SU-DHL-6 (cell line): Measurements from ENCODE around the gene ARAP3.

Experiments used
- CTCF ChIP-seq: fragments of 200-600 bp; sonication (generic); IDR thresholded peaks from one replicate; pipeline ENCODE4 v1.5.1; 2017; ENCODE audit warnings: antibody characterized with exemption, mild to moderate bottlenecking, low read length, moderate library complexity; ENCODE audit not compliant: insufficient read depth, poor library complexity, severe bottlenecking
- EZH2phosphoT487 ChIP-seq: fragments of 200-600 bp; sonication (generic), shearing (Covaris generic); conservative IDR thresholded peaks from 2 replicates; pipeline ENCODE4 v1.6.1; 2018; ENCODE audit warnings: mild to moderate bottlenecking, antibody characterized with exemption, low read length, moderate library complexity, mixed read lengths

GRCh38 chr5:141623611-141624010 is 58.4 kb downstream of the ARAP3 start:
- TF ChIP-seq CTCF (no peak), EZH2phosphoT487 (no peak)
